Activated CD8-positive, alpha-beta memory T cell treated with anti-CD3 and anti-CD28 coated beads for 1 hour (primary cell): Measurements from ENCODE around the gene MICAL2.

Experiments used
- DNase-seq, 2 donors: peaks; one replicate each; pipeline ENCODE4 v3.0.0-alpha.2; 2020; ENCODE audit warnings: low read depth in 1 of 2; ENCODE audit errors: extremely low read depth in 1 of 2

The MICAL2 gene

GRCh38 chr11:12293486-12293885 is 183.1 kb downstream of the MICAL2 start:
- no peak for DNase-seq

- DNase-seq: no peak
These were observed 184.2 kb downstream of the MICAL2 start for GRCh38 chr11:12294613-12295012.

GRCh38 chr11:12295943-12296342 is 185.6 kb downstream of the MICAL2 start:
- DNase-seq: no peak

GRCh38 chr11:12298610-12299009 is 188.2 kb downstream of the MICAL2 start:
- DNase-seq: no peak

- DNase-seq: no peak
These were observed 191.0 kb downstream of the MICAL2 start for GRCh38 chr11:12301379-12301778.

- no peak for DNase-seq
These were observed 193.2 kb downstream of the MICAL2 start for GRCh38 chr11:12303421-12304149.

GRCh38 chr11:12306830-12307229 is 196.4 kb downstream of the MICAL2 start:
- no peak for DNase-seq

GRCh38 chr11:12312132-12312531 is 201.7 kb downstream of the MICAL2 start:
- DNase-seq: no peak
